ENCODE data around the gene IL1R1.
A peak's percentile ranks its signal among the peaks of the same experiment; 100 is the strongest.

The IL1R1 gene

GRCh38 chr2:102193074-102193473, 50.5 kb downstream of the IL1R1 start:
- Mint-ChIP-seq H3K36me3 (ENCODE audit: insufficient read depth) (no peaks in the 10 kb centered on the region), H3K4me1 (ENCODE audit: low read depth in 2 of 2) (peaks cover 7 to 13% of the 10 kb centered on the region in 2 donors), H3K27ac (no peak overlapping the region), H3K27me3 (peaks cover 10 to 53% of the 10 kb centered on the region in 2 donors), H3K9me3 (no peaks in the 10 kb centered on the region), H3K4me3 (no peak overlapping the region)
- no peak for ATAC-seq (replicated peaks)
- DNase-seq = no peak

- peaks cover 7 to 55% of the 10 kb centered on the region in 2 donors for H3K27me3 Mint-ChIP-seq
- ATAC-seq (replicated peaks) (no peak), DNase-seq (no peak)
- no peak overlapping the region for H3K27ac Mint-ChIP-seq
- no peaks in the 10 kb centered on the region for H3K9me3 Mint-ChIP-seq
- no peak overlapping the region for H3K4me3 Mint-ChIP-seq
- H3K4me1 Mint-ChIP-seq (ENCODE audit: low read depth in 2 of 2) = peaks cover 10 to 16% of the 10 kb centered on the region in 2 donors
- no peaks in the 10 kb centered on the region for H3K36me3 Mint-ChIP-seq (ENCODE audit: insufficient read depth)
Observed at GRCh38 chr2:102194609-102195268, 52.2 kb downstream of the IL1R1 start.

- ATAC-seq (replicated peaks) (peak; percentile 76), DNase-seq (no peak)
- H3K4me3 Mint-ChIP-seq = peak overlapping the region in 1 of 2 donors; percentile 3
- no peaks in the 10 kb centered on the region for H3K36me3 Mint-ChIP-seq (ENCODE audit: insufficient read depth)
- peaks cover 10 to 16% of the 10 kb centered on the region in 2 donors for H3K4me1 Mint-ChIP-seq (ENCODE audit: low read depth in 2 of 2)
- H3K27me3 Mint-ChIP-seq = peaks cover 7 to 51% of the 10 kb centered on the region in 2 donors
- H3K27ac Mint-ChIP-seq = no peak overlapping the region
- H3K9me3 Mint-ChIP-seq = no peaks in the 10 kb centered on the region
Observed at GRCh38 chr2:102197389-102198137, 55.0 kb downstream of the IL1R1 start.

GRCh38 chr2:102200539-102200938, 58.0 kb downstream of the IL1R1 start:
- Mint-ChIP-seq H3K27ac (no peak overlapping the region), H3K4me3 (no peak overlapping the region), H3K36me3 (ENCODE audit: insufficient read depth) (no peaks in the 10 kb centered on the region), H3K27me3 (peaks cover 0 to 27% of the 10 kb centered on the region in 2 donors), H3K4me1 (ENCODE audit: low read depth in 2 of 2) (peaks cover 10 to 13% of the 10 kb centered on the region in 2 donors), H3K9me3 (no peaks in the 10 kb centered on the region)
- no peak for ATAC-seq (replicated peaks)
- no peak for DNase-seq

- peaks cover 0 to 8% of the 10 kb centered on the region in 2 donors for H3K27me3 Mint-ChIP-seq
- DNase-seq (no peak), ATAC-seq (replicated peaks) (no peak)
- no peaks in the 10 kb centered on the region for H3K36me3 Mint-ChIP-seq (ENCODE audit: insufficient read depth)
- no peak overlapping the region for H3K4me3 Mint-ChIP-seq
- H3K4me1 Mint-ChIP-seq (ENCODE audit: low read depth in 2 of 2) = no peaks in the 10 kb centered on the region
- H3K9me3 Mint-ChIP-seq = no peaks in the 10 kb centered on the region
- H3K27ac Mint-ChIP-seq = no peak overlapping the region
Observed at GRCh38 chr2:102204638-102205037, 62.1 kb downstream of the IL1R1 start.

- peaks cover 0 to 8% of the 10 kb centered on the region in 2 donors for H3K27me3 Mint-ChIP-seq
- no peak overlapping the region for H3K27ac Mint-ChIP-seq
- no peaks in the 10 kb centered on the region for H3K4me1 Mint-ChIP-seq (ENCODE audit: low read depth in 2 of 2)
- H3K9me3 Mint-ChIP-seq = no peaks in the 10 kb centered on the region
- no peak for ATAC-seq (replicated peaks)
- H3K36me3 Mint-ChIP-seq (ENCODE audit: insufficient read depth) = no peaks in the 10 kb centered on the region
- no peak overlapping the region for H3K4me3 Mint-ChIP-seq
- DNase-seq = no peak
Observed at GRCh38 chr2:102206666-102207341, 64.3 kb downstream of the IL1R1 start.

GRCh38 chr2:102208774-102209173, 66.2 kb downstream of the IL1R1 start:
- no peak for ATAC-seq (replicated peaks)
- Mint-ChIP-seq H3K27me3 (peaks cover 0 to 8% of the 10 kb centered on the region in 2 donors), H3K27ac (no peak overlapping the region), H3K4me1 (ENCODE audit: low read depth in 2 of 2) (no peaks in the 10 kb centered on the region), H3K9me3 (no peaks in the 10 kb centered on the region), H3K4me3 (no peak overlapping the region), H3K36me3 (ENCODE audit: insufficient read depth) (no peaks in the 10 kb centered on the region)
- DNase-seq = no peak

- Mint-ChIP-seq H3K9me3 (no peaks in the 10 kb centered on the region), H3K27ac (no peak overlapping the region), H3K36me3 (ENCODE audit: insufficient read depth) (no peaks in the 10 kb centered on the region), H3K4me3 (no peak overlapping the region), H3K4me1 (ENCODE audit: low read depth in 2 of 2) (no peaks in the 10 kb centered on the region), H3K27me3 (peaks cover 0 to 8% of the 10 kb centered on the region in 2 donors)
- no peak for DNase-seq
- ATAC-seq (replicated peaks) = no peak
Observed at GRCh38 chr2:102209474-102209873, 66.9 kb downstream of the IL1R1 start.

GRCh38 chr2:102217032-102217431, 74.5 kb downstream of the IL1R1 start:
- Mint-ChIP-seq H3K4me1 (ENCODE audit: low read depth in 2 of 2) (peaks cover 14 to 15% of the 10 kb centered on the region in 2 donors), H3K4me3 (no peak overlapping the region), H3K27ac (no peak overlapping the region), H3K36me3 (ENCODE audit: insufficient read depth) (no peaks in the 10 kb centered on the region), H3K27me3 (no peaks in the 10 kb centered on the region), H3K9me3 (peaks cover 12 to 17% of the 10 kb centered on the region in 2 donors)
- DNase-seq = no peak
- no peak for ATAC-seq (replicated peaks)

GRCh38 chr2:102224824-102225739, 82.5 kb downstream of the IL1R1 start:
- no peak overlapping the region for H3K4me3 Mint-ChIP-seq
- DNase-seq = no peak
- H3K27me3 Mint-ChIP-seq = peaks cover 0 to 6% of the 10 kb centered on the region in 2 donors
- H3K36me3 Mint-ChIP-seq (ENCODE audit: insufficient read depth) = no peaks in the 10 kb centered on the region
- H3K27ac Mint-ChIP-seq = no peak overlapping the region
- H3K4me1 Mint-ChIP-seq (ENCODE audit: low read depth in 2 of 2) = peaks cover 11 to 15% of the 10 kb centered on the region in 2 donors
- ATAC-seq (replicated peaks) = no peak
- no peaks in the 10 kb centered on the region for H3K9me3 Mint-ChIP-seq

GRCh38 chr2:102226171-102226570, 83.6 kb downstream of the IL1R1 start:
- Mint-ChIP-seq H3K36me3 (ENCODE audit: insufficient read depth) (no peaks in the 10 kb centered on the region), H3K27me3 (peaks cover 0 to 6% of the 10 kb centered on the region in 2 donors), H3K27ac (peak overlapping the region; percentile 62 to 87), H3K4me3 (peak overlapping the region; percentile 2 to 9), H3K4me1 (ENCODE audit: low read depth in 2 of 2) (peaks cover 11 to 15% of the 10 kb centered on the region in 2 donors), H3K9me3 (no peaks in the 10 kb centered on the region)
- no peak for ATAC-seq (replicated peaks)
- DNase-seq = no peak

- H3K4me3 Mint-ChIP-seq = peak overlapping the region; percentile 2 to 9
- H3K4me1 Mint-ChIP-seq (ENCODE audit: low read depth in 2 of 2) = peaks cover 11 to 15% of the 10 kb centered on the region in 2 donors
- H3K36me3 Mint-ChIP-seq (ENCODE audit: insufficient read depth) = no peaks in the 10 kb centered on the region
- DNase-seq (no peak), ATAC-seq (replicated peaks) (no peak)
- peaks cover 0 to 6% of the 10 kb centered on the region in 2 donors for H3K27me3 Mint-ChIP-seq
- H3K9me3 Mint-ChIP-seq = no peaks in the 10 kb centered on the region
- H3K27ac Mint-ChIP-seq = peak overlapping the region; percentile 62 to 87
Observed at GRCh38 chr2:102226612-102227391, 84.3 kb downstream of the IL1R1 start.
